ENCODE data around the gene PRKAR2B. TPM values are rescaled to one million over a fixed set of nuclear protein-coding genes. Genes with fewer than 3 reads are reported as not detected.
A peak's percentile ranks its signal among the peaks of the same experiment; 100 is the strongest.

Gene PRKAR2B
- total RNA-seq, 4 donors from 2014 or later: 17.5 to 30.5 (median 22.9) TPM

DNA sequence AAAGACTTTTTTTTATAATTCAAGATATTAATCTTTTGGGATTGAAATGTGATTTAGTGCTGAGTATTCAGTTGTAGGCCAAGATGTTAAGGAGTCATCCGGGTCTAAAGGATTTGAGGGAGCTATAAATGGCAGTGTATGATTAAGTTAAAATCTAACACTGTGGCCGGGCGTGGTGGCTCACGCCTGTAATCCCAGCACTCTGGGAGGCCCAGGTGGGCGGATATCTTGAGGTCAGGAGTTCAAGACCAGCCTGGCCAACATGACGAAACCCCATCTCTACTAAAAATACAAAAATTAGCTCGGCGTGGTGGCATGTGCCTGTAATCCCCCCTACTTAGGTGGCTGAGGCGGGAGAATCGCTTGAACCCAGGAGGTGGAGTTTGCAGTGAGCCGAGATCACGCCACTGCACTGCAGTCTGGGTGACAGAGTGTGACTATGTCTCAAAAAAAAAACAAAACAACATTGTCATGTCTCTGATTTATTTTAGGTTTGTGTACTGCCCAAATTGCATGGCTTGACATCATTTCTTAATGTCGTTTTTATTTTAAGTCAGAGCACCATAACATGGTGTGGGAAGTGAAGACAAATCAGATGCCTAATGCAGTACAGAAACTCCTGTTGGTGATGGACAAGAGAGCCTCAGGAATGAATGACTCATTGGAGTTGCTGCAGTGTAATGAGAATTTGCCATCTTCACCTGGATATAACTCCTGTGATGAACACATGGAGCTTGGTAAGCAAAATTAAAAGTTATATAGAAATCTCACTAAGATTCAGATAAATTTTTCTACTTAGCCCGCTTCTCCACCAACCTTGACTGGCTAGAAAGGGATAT, 135.0 kb downstream of the PRKAR2B start:
- no peak overlapping the region for H3K27ac ChIP-seq
- H3K27me3 ChIP-seq: no peaks in the 10 kb centered on the region
- TF ChIP-seq POLR2A (IDR thresholded peaks at IDR 0.05) (no peak), CTCF (IDR thresholded peaks at IDR 0.05) (no peak)
- peaks cover 4 to 6% of the 10 kb centered on the region in 2 donors for H3K4me1 ChIP-seq
- H3K4me3 ChIP-seq: no peak overlapping the region
- intact Hi-C loops (cut with DNase I; ENCODE audit: low total_unique reads): no loop called here
- H3K36me3 ChIP-seq: no peaks in the 10 kb centered on the region
- no peaks in the 10 kb centered on the region for H3K9me3 ChIP-seq
- no peak for DNase-seq

DNA sequence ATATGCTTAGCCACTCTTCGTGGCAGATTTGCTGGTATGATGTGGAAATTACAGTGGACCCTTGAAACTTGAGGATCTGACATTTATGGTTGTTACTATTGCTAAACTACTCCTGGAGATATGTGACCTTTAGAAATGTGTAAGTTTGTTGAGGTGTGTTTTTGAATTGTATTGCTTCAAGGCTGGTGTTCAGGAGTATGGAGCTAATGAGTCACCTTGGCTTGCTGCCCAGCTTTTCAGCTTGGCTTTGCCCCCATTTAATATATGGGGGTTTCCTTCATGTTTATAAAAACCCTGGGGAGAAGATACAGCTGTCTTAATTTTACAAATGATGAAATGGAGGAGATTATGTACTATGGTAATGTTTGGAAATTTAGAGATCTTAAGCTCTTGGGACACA, 135.9 kb downstream of the PRKAR2B start:
- no peaks in the 10 kb centered on the region for H3K27me3 ChIP-seq
- no peak overlapping the region for H3K4me3 ChIP-seq
- intact Hi-C loops (cut with DNase I; ENCODE audit: low total_unique reads): no loop called here
- peak in 1 of 2 donors; percentile 43 for DNase-seq
- H3K36me3 ChIP-seq: no peaks in the 10 kb centered on the region
- H3K9me3 ChIP-seq: no peaks in the 10 kb centered on the region
- TF ChIP-seq POLR2A (IDR thresholded peaks at IDR 0.05) (no peak), CTCF (IDR thresholded peaks at IDR 0.05) (no peak)
- H3K27ac ChIP-seq: no peak overlapping the region
- peaks cover 0 to 4% of the 10 kb centered on the region in 2 donors for H3K4me1 ChIP-seq

DNA sequence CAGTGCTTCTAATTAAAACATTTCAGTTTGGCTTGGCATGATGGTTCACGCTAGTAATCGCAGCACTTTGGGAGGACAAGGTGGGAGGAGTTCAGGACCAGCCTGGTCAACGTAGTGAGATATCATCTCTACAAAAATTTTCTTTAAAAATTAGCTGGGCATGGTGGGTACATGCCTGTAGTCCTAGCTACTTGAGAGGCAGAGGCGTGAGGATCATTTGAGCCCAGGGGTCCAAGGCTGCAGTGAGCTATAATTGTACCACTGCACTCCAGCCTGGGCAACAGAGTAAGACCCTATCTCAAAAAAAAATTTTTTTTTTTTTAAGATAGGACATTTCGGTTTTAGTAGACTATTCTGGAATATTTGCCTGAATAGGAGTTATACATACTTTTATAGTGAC, 136.7 kb downstream of the PRKAR2B start:
- H3K36me3 ChIP-seq: no peaks in the 10 kb centered on the region
- H3K4me3 ChIP-seq: no peak overlapping the region
- no peaks in the 10 kb centered on the region for H3K9me3 ChIP-seq
- intact Hi-C loops (cut with DNase I; ENCODE audit: low total_unique reads): no loop called here
- no peak for TF ChIP-seq CTCF (IDR thresholded peaks at IDR 0.05)
- TF ChIP-seq POLR2A (IDR thresholded peaks at IDR 0.05): no peak
- no peak for DNase-seq
- peaks cover 0 to 4% of the 10 kb centered on the region in 2 donors for H3K4me1 ChIP-seq
- H3K27me3 ChIP-seq: no peaks in the 10 kb centered on the region
- H3K27ac ChIP-seq: no peak overlapping the region

DNA sequence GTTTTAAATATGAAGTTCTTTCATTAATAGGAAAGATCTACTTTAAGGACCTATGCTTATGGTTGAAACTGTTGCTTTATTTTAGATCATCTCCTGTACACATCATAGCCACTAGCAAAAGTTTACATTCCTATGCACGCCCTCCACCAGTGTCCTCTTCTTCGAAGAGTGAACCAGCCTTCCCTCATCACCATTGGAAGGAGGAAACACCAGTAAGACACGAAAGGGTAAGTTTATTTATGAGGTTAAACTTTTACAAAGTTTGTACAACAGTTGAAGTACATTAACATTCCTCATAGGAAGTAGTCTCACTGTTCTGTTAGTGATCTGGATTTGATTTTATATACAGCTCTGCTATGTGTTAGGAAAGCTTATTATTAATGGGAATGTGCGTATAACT, 141.2 kb downstream of the PRKAR2B start:
- H3K4me1 ChIP-seq: no peaks in the 10 kb centered on the region
- no peaks in the 10 kb centered on the region for H3K27me3 ChIP-seq
- no peak overlapping the region for H3K27ac ChIP-seq
- no peak for DNase-seq
- no peaks in the 10 kb centered on the region for H3K9me3 ChIP-seq
- TF ChIP-seq POLR2A (IDR thresholded peaks at IDR 0.05) (no peak), CTCF (IDR thresholded peaks at IDR 0.05) (no peak)
- H3K4me3 ChIP-seq: no peak overlapping the region
- H3K36me3 ChIP-seq: no peaks in the 10 kb centered on the region
- intact Hi-C loops (cut with DNase I; ENCODE audit: low total_unique reads): no loop called here

DNA sequence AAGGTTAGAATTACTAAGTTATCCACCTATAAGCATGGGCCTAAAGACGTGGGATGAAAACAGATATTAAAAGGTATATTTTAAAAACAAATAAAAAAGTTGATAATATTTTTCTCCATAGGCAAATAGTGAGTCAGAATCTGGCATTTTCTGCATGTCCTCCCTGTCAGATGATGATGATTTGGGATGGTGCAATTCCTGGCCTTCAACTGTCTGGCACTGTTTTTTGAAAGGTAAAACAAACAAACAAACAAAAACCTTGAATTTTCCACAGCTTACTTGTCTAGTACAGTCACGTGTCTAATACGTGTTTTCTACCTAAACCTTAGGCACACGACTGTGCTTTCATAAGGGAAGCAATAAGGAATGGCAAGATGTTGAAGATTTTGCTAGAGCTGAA, 141.7 kb downstream of the PRKAR2B start:
- Histone ChIP-seq H3K36me3 (no peaks in the 10 kb centered on the region), H3K4me1 (no peaks in the 10 kb centered on the region), H3K27ac (no peak overlapping the region), H3K4me3 (no peak overlapping the region), H3K9me3 (no peaks in the 10 kb centered on the region), H3K27me3 (no peaks in the 10 kb centered on the region)
- intact Hi-C loops (cut with DNase I; ENCODE audit: low total_unique reads): no loop called here
- DNase-seq: no peak
- no peak for TF ChIP-seq POLR2A (IDR thresholded peaks at IDR 0.05)
- no peak for TF ChIP-seq CTCF (IDR thresholded peaks at IDR 0.05)

All from uterus (tissue), 4 donors.